PC-3 (cell line): Measurements from ENCODE around the gene SPEM3. TPM values are rescaled to one million over a fixed set of nuclear protein-coding genes. Genes with fewer than 3 reads are reported as not detected.
A peak's percentile ranks its signal among the peaks of the same experiment; 100 is the strongest.

ENCODE experiments used
- ATAC-seq: fragments of 200-7000 bp; cut with Tn5 transposase; 2 replicates; pipeline ENCODE4 v1.9.1; 2020; ENCODE audit warnings: mild to moderate bottlenecking, moderate library complexity
- BruUV-seq: library from RNA; stranded (reverse); fragments of 400-500 nt; replicated peaks from 2 replicates; lab custom pipeline; 2021; lab: Mats Ljungman, UMichigan
- CTCF ChIA-PET: fragments of 300-600 bp; sonication (Branson Sonifier 250); formaldehyde crosslinking; loops from one replicate; lab custom pipeline; 2022; ENCODE audit warnings: antibody characterized with exemption; lab: Charles Lee
- POLR2A ChIA-PET: fragments of 300-600 bp; sonication (Branson Sonifier 250); formaldehyde crosslinking; loops from one replicate; lab custom pipeline; 2022; ENCODE audit warnings: antibody characterized with exemption; ENCODE audit not compliant: unreplicated experiment; lab: Charles Lee
- DNase-seq: peaks from one replicate; pipeline ENCODE4 v3.0.0-alpha.2; 2015
- H2AFZ ChIP-seq: fragments of 300-600 bp; sonication (generic); 2 replicates; pipeline ENCODE4 v1.6.0; 2016; ENCODE audit warnings: antibody characterized with exemption, low read length
- H3F3A ChIP-seq: fragments of 300-600 bp; sonication (generic); one replicate; pipeline ENCODE4 v1.6.0; 2017; ENCODE audit warnings: antibody characterized with exemption, low read length, control low read depth, mild to moderate bottlenecking; ENCODE audit not compliant: unreplicated experiment
- H3K27ac ChIP-seq: fragments of 300-600 bp; sonication (generic); 2 replicates; pipeline ENCODE4 v1.5.1; 2016; ENCODE audit warnings: mild to moderate bottlenecking, low read length
- H3K27me3 ChIP-seq: fragments of 300-600 bp; sonication (generic); 2 replicates; pipeline ENCODE4 v1.6.1; 2016; ENCODE audit warnings: low read length, mixed read lengths
- H3K36me3 ChIP-seq: fragments of 300-600 bp; sonication (generic); 2 replicates; pipeline ENCODE4 v1.6.1; 2016; ENCODE audit warnings: low read depth, mixed run types, low read length, mixed read lengths
- H3K4me1 ChIP-seq: fragments of 300-600 bp; sonication (generic); 2 replicates; pipeline ENCODE4 v1.5.1; 2016; ENCODE audit warnings: low read length; ENCODE audit not compliant: insufficient read depth
- H3K4me2 ChIP-seq: fragments of 300-600 bp; sonication (generic); 2 replicates; pipeline ENCODE4 v1.6.0; 2016; ENCODE audit warnings: low read length
- H3K4me3 ChIP-seq: fragments of 300-600 bp; sonication (generic); 2 replicates; pipeline ENCODE4 v1.5.1; 2016; ENCODE audit warnings: mild to moderate bottlenecking, low read length, mixed read lengths
- H3K79me2 ChIP-seq: fragments of 300-600 bp; sonication (generic); 2 replicates; pipeline ENCODE4 v1.6.1; 2017; ENCODE audit warnings: low read length, mixed read lengths
- H3K9ac ChIP-seq: fragments of 300-600 bp; sonication (generic); 2 replicates; pipeline ENCODE4 v1.6.0; 2016; ENCODE audit warnings: mild to moderate bottlenecking, low read length
- H3K9me2 ChIP-seq: fragments of 300-600 bp; sonication (generic); replicated peaks from 2 replicates; pipeline ENCODE4 v1.6.1; 2016; ENCODE audit warnings: mixed run types, low read length, mixed read lengths
- H3K9me3 ChIP-seq: fragments of 300-600 bp; sonication (generic); 2 replicates; pipeline ENCODE4 v1.6.1; 2016; ENCODE audit warnings: low read length, mixed read lengths
- H4K20me1 ChIP-seq: fragments of 300-600 bp; sonication (generic); 2 replicates; pipeline ENCODE4 v1.6.1; 2016; ENCODE audit warnings: low read length, mixed read lengths
- EZH2 ChIP-seq: fragments of 300-600 bp; sonication (generic); IDR thresholded peaks from one replicate; pipeline ENCODE4 v1.6.1; 2017; ENCODE audit warnings: antibody characterized with exemption, mild to moderate bottlenecking, low read length; ENCODE audit not compliant: unreplicated experiment
- EZH2phosphoT487 ChIP-seq: fragments of 300-600 bp; sonication (generic); IDR thresholded peaks from 2 replicates; pipeline ENCODE4 v1.6.1; 2018; ENCODE audit warnings: mild to moderate bottlenecking, antibody characterized with exemption, low read length, borderline replicate concordance
- intact Hi-C: fragments of 100-400 bp; cut with micrococcal nuclease; formaldehyde crosslinking; loops from 2 replicates; pipeline ENCODE4 v1.9.0; 2023
- total RNA-seq: library from RNA; depleted of rRNA; stranded (reverse); fragments of >200 nt; gene quantifications from 2 replicates; pipeline ENCODE4 v1.2.3, GENCODE V29; 2014
- TF ChIP-seq, protein P1 (sequence below): fragments of 300-600 bp; sonication (generic); conservative IDR thresholded peaks from 2 replicates; pipeline ENCODE4 v1.5.1; 2017; ENCODE audit warnings: antibody characterized with exemption, low read depth, mild to moderate bottlenecking, low read length

Gene SPEM3
- total RNA-seq, 1 experiment from 2014 or later, result not detected

DNA sequence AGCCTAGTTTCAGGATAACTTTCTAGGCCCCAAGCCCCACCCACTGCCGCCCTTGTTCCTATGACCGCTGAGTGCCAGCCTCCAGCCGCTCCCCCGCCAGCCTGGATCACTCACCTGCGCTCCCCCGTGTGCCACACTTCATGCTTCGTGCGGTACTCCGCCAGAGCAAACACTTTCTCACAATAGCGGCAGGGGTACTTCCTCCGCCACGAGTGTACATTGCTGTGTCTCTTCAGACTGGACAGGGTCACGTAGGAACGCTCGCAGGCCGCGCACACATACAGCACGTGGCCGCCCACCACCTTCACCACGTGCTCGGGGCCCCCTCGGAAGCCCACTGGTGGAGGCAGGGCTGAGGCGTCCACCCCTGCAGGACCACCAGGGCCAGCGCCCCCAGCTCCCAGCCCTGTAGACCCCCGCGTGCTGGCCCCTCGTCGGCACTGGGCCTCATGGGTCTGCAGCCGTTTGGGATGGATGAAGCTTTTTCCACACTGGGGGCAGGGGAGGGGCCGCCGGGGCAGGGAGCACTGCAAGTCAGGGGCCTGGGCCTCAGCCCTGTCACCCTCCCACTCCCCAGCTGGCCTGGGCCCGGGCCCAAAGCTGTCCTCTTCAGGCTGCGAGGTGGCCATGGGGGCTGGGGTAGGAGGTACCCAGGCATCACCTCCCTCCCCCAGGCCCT, 37.1 kb downstream of the SPEM3 start:
- Histone ChIP-seq H3K4me2 (no peak overlapping the region), H3K9me3 (no peaks in the 10 kb centered on the region), H3K9me2 (no peaks in the 10 kb centered on the region), H3K27me3 (no peaks in the 10 kb centered on the region), H3K4me1 (no peaks in the 10 kb centered on the region), H3K9ac (no peak overlapping the region), H4K20me1 (no peaks in the 10 kb centered on the region), H3K4me3 (no peak overlapping the region), H3K79me2 (peaks cover 8% of the 10 kb centered on the region; the same call in 1 of the 2 replicates), H3F3A (no peaks in the 10 kb centered on the region), H3K27ac (no peak overlapping the region), H2AFZ (no peak overlapping the region), H3K36me3 (no peaks in the 10 kb centered on the region; the same call in 1 of the 2 replicates)
- ATAC-seq (no peak), DNase-seq (no peak)
- TF ChIP-seq EZH2phosphoT487, result no peak
- intact Hi-C loops, result no loop called here
- ChIA-PET POLR2A (no interaction called here), CTCF (no interaction called here)
- BruUV-seq, result no TSS peak

GRCh38 chr17:7466318-7466638, 37.6 kb downstream of the SPEM3 start:
- ChIA-PET CTCF (no interaction called here), POLR2A (no interaction called here)
- intact Hi-C loops, result no loop called here
- BruUV-seq, result no TSS peak
- no peak for ATAC-seq
- Histone ChIP-seq H3K9ac (no peak overlapping the region), H3K9me2 (no peaks in the 10 kb centered on the region), H3K27ac (no peak overlapping the region), H4K20me1 (no peaks in the 10 kb centered on the region), H3K4me1 (no peaks in the 10 kb centered on the region), H3K27me3 (no peaks in the 10 kb centered on the region), H3K36me3 (no peaks in the 10 kb centered on the region; the same call in 1 of the 2 replicates), H2AFZ (no peak overlapping the region), H3F3A (no peaks in the 10 kb centered on the region), H3K4me3 (no peak overlapping the region), H3K79me2 (peaks cover 13% of the 10 kb centered on the region; the same call in 1 of the 2 replicates), H3K4me2 (no peak overlapping the region), H3K9me3 (no peaks in the 10 kb centered on the region)
- TF ChIP-seq, protein P1, sequence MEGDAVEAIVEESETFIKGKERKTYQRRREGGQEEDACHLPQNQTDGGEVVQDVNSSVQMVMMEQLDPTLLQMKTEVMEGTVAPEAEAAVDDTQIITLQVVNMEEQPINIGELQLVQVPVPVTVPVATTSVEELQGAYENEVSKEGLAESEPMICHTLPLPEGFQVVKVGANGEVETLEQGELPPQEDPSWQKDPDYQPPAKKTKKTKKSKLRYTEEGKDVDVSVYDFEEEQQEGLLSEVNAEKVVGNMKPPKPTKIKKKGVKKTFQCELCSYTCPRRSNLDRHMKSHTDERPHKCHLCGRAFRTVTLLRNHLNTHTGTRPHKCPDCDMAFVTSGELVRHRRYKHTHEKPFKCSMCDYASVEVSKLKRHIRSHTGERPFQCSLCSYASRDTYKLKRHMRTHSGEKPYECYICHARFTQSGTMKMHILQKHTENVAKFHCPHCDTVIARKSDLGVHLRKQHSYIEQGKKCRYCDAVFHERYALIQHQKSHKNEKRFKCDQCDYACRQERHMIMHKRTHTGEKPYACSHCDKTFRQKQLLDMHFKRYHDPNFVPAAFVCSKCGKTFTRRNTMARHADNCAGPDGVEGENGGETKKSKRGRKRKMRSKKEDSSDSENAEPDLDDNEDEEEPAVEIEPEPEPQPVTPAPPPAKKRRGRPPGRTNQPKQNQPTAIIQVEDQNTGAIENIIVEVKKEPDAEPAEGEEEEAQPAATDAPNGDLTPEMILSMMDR, result no peak
- TF ChIP-seq EZH2phosphoT487, result no peak
- TF ChIP-seq EZH2, result no peak
- no peak for DNase-seq

DNA sequence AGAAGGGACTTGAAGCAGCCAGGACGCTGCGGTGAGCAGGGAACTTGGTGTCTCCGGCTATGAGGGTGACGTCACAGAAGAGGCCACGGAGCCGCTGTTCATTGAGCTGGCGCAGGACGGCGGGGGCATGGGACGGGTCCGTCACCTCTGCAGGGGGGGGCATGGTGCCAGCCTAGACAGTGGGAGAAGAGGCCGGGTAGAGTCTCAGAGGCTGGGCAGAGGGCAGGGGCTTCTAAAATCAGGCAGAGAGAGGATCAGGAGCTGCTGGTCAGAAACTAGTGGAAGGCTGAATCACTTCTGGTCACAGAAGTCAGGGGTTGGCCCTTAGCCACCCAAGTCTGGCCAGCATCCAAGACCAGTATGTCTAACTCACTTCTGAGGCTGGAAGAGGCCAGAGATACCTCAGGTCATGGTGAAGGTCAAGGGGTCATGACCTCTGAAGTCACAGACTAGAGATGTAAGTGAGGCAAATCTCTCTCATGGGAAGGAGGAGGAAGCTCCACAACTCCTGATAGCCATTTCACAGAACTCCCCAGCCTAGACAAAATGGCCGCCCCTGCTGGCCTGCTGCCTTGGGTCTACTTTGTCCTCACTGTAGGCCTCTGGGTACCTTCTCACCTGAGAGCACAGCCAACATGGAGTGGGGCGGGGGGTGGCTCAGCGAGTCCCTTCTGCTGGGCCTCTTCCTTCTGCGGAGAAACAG, 38.1 kb downstream of the SPEM3 start:
- H3F3A ChIP-seq, result no peaks in the 10 kb centered on the region
- no peak overlapping the region for H2AFZ ChIP-seq
- no peak overlapping the region for H3K9ac ChIP-seq
- TF ChIP-seq EZH2phosphoT487 (no peak), EZH2 (no peak)
- TF ChIP-seq, protein P1, result no peak
- POLR2A ChIA-PET, result no interaction called here
- H4K20me1 ChIP-seq, result no peaks in the 10 kb centered on the region
- H3K9me2 ChIP-seq, result no peaks in the 10 kb centered on the region
- ATAC-seq (no peak; the same call in 1 of the 2 replicates), DNase-seq (peak; percentile 16)
- no peaks in the 10 kb centered on the region for H3K9me3 ChIP-seq
- CTCF ChIA-PET, result interaction anchor here (0.6 kb wide), 1 partner anchor 38 kb away, joined by 8 read pairs; no protein-coding TSS in a partner anchor
- intact Hi-C loops, result no loop called here
- H3K4me3 ChIP-seq, result no peak overlapping the region
- peaks cover 18% of the 10 kb centered on the region; the same call in 1 of the 2 replicates for H3K79me2 ChIP-seq
- BruUV-seq, result no TSS peak
- no peaks in the 10 kb centered on the region for H3K4me1 ChIP-seq
- no peak overlapping the region for H3K27ac ChIP-seq
- H3K4me2 ChIP-seq, result no peak overlapping the region
- H3K27me3 ChIP-seq, result no peaks in the 10 kb centered on the region
- no peaks in the 10 kb centered on the region; the same call in 1 of the 2 replicates for H3K36me3 ChIP-seq
